HepG2 (cell line): ENCODE data around the gene UBE2C.
A peak's percentile ranks its signal among the peaks of the same experiment; 100 is the strongest.

Experiments
- CTCF ChIP-seq: sonication (generic); formaldehyde crosslinking; IDR thresholded peaks from 2 replicates; pipeline ENCODE4 v1.5.0; 2020; ENCODE audit warnings: mild to moderate bottlenecking, missing genetic modification reagents, moderate library complexity
- POLR2AphosphoS2 ChIP-seq: IDR thresholded peaks from 2 replicates; pipeline ENCODE4 v1.6.1; 2011; ENCODE audit warnings: low read depth, low read length, improper control_type of control experiment
- POLR2AphosphoS5 ChIP-seq: IDR thresholded peaks from 2 replicates; pipeline ENCODE4 v1.6.1; 2012; ENCODE audit warnings: low read depth, low read length
- STAG1 ChIP-seq: sonication (generic); formaldehyde crosslinking; IDR thresholded peaks from 2 replicates; pipeline ENCODE4 v1.4.0; 2020; ENCODE audit warnings: missing genetic modification reagents

- TF ChIP-seq POLR2AphosphoS2: no peak
- no peak for TF ChIP-seq STAG1 (CRISPR knock-in tag)
- 0 out of 2 replicates have a peak, but pooled peaks have one; percentile 7 for TF ChIP-seq CTCF (CRISPR knock-in tag)
- no peak for TF ChIP-seq POLR2AphosphoS5
Observed at GRCh38 chr20:45812157-45813005, at the start of gene UBE2C.
